Vagina (tissue), 2 donors: Measurements from ENCODE around the gene ARHGAP23. TPM values are rescaled to one million over a fixed set of nuclear protein-coding genes. Genes with fewer than 3 reads are reported as not detected.
A peak's percentile ranks its signal among the peaks of the same experiment; 100 is the strongest.

Experiments
- DNase-seq, 2 donors: peaks; one replicate each; pipeline ENCODE4 v3.0.0-alpha.2; 2017; ENCODE audit errors: extremely low spot score in 2 of 2
- H3K27ac ChIP-seq: fragments of 200-600 bp; sonication (generic); one replicate; pipeline ENCODE4 v1.5.1; 2019
- H3K27me3 ChIP-seq: fragments of 200-600 bp; sonication (generic); one replicate; pipeline ENCODE4 v1.5.1; 2019
- H3K36me3 ChIP-seq, 2 donors: fragments of 200-600 bp; sonication (generic); one replicate each; pipeline ENCODE4 v1.5.1; 2017 to 2019
- H3K4me1 ChIP-seq: fragments of 200-600 bp; sonication (generic); one replicate; pipeline ENCODE4 v1.5.1; 2019
- H3K4me3 ChIP-seq, 2 donors: fragments of 200-600 bp; sonication (generic); 1 replicate in 1 of 2; 2 replicates in 1 of 2; pipeline ENCODE4 v1.5.1; 2016 to 2019
- H3K9me3 ChIP-seq: fragments of 200-600 bp; sonication (generic); one replicate; pipeline ENCODE4 v1.5.1; 2019
- POLR2A ChIP-seq, 2 donors: fragments of 450-650 bp; IDR thresholded peaks; one replicate each; pipeline ENCODE4 v1.6.1; 2017; ENCODE audit warnings: antibody characterized with exemption in 2 of 2, mild to moderate bottlenecking in 2 of 2, moderate library complexity in 2 of 2
- POLR2AphosphoS5 ChIP-seq, 2 donors: sonication (generic); formaldehyde crosslinking; IDR thresholded peaks; one replicate each; pipeline ENCODE4 v1.9.0; 2017; ENCODE audit warnings: antibody characterized with exemption in 2 of 2, mild to moderate bottlenecking in 2 of 2, low read depth in 1 of 2; ENCODE audit not compliant: insufficient read depth in 1 of 2
- intact Hi-C: fragments of 100-400 bp; cut with DNase I; formaldehyde crosslinking; loops from one replicate; pipeline ENCODE4 v1.15.1; 2023
- total RNA-seq: library from RNA; depleted of rRNA; stranded (reverse); fragments of >200 nt; gene quantifications from one replicate; pipeline ENCODE4 v1.2.3, GENCODE V29; 2016
- TF ChIP-seq, protein P1 (sequence below), 3 experiments: fragments of 450-650 bp in 2 of 3; fragments of 200-600 bp in 1 of 3; sonication (generic) in 1 of 3; IDR thresholded peaks; one replicate each; pipeline ENCODE4 v1.5.1; 2017 to 2019; ENCODE audit warnings: antibody characterized with exemption in 3 of 3, mild to moderate bottlenecking in 2 of 3, moderate library complexity in 2 of 3

Gene ARHGAP23
- total RNA-seq, 1 donor from 2014 or later, result 70.2 TPM

DNA sequence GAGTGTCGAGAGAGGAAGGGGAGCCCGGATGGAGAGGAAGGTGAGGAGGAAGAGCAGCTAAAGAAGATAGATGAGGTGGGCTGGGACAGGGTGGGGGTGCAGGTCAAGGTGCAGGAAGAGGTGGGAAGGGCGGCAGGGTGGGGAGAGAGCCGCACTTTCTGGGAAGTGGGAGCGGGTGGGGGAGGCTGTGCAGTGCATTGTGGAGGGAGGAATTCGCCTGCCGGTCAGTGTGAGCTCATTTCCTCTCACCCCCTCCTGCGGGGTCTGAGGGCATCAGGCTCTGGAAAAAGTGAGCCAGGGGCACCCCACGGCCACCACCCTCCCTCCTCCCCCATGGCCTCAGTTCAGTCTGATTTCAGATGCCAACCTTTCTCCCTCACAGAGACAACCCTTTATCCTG, 2.5 kb upstream of the ARHGAP23 start:
- peak in 1 of 2 donors; percentile 64 for TF ChIP-seq POLR2AphosphoS5 (IDR thresholded peaks at IDR 0.05; ENCODE audit: insufficient read depth in 1 of 2, low read depth in 1 of 2)
- TF ChIP-seq, protein P1, sequence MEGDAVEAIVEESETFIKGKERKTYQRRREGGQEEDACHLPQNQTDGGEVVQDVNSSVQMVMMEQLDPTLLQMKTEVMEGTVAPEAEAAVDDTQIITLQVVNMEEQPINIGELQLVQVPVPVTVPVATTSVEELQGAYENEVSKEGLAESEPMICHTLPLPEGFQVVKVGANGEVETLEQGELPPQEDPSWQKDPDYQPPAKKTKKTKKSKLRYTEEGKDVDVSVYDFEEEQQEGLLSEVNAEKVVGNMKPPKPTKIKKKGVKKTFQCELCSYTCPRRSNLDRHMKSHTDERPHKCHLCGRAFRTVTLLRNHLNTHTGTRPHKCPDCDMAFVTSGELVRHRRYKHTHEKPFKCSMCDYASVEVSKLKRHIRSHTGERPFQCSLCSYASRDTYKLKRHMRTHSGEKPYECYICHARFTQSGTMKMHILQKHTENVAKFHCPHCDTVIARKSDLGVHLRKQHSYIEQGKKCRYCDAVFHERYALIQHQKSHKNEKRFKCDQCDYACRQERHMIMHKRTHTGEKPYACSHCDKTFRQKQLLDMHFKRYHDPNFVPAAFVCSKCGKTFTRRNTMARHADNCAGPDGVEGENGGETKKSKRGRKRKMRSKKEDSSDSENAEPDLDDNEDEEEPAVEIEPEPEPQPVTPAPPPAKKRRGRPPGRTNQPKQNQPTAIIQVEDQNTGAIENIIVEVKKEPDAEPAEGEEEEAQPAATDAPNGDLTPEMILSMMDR (IDR thresholded peaks at IDR 0.05), result no peak
- no peak for DNase-seq
- intact Hi-C loops, result loop anchor here (10.0 kb wide), 1 partner anchor 59 kb away; no protein-coding TSS in a partner anchor
- Histone ChIP-seq H3K36me3 (no peaks in the 10 kb centered on the region), H3K27ac (peak overlapping the region; percentile 92), H3K9me3 (no peaks in the 10 kb centered on the region), H3K4me1 (peaks cover 66% of the 10 kb centered on the region), H3K4me3 (no peak overlapping the region), H3K27me3 (no peaks in the 10 kb centered on the region)

DNA sequence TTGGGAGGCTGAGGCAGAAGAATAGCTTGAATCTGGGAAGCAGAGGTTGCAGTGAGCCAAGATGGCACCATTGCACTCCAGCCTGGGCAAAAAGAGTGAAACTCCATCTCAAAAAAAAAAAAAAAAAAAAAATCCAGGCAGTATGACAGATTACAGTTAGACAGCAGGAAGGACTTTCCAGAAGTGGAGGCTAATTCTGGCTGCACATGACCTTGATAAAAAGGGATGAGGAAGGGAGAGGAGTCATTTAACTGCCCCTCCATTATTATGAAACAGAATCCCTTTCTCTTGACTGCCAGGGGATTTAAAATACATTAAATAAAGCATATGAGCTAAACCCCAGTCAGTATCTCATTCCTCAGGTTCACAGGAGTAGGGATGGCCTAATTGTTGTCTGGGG, 1.8 kb upstream of the ARHGAP23 start:
- DNase-seq, result no peak
- no peak overlapping the region for H3K4me3 ChIP-seq
- no peaks in the 10 kb centered on the region for H3K9me3 ChIP-seq
- intact Hi-C loops, result loop anchor here (10.0 kb wide), 1 partner anchor 58 kb away; no protein-coding TSS in a partner anchor
- peaks cover 64% of the 10 kb centered on the region for H3K4me1 ChIP-seq
- H3K27ac ChIP-seq, result peak overlapping the region; percentile 92
- TF ChIP-seq, protein P1 (IDR thresholded peaks at IDR 0.05), result no peak
- TF ChIP-seq POLR2AphosphoS5 (IDR thresholded peaks at IDR 0.05; ENCODE audit: insufficient read depth in 1 of 2, low read depth in 1 of 2) (no peak), POLR2A (IDR thresholded peaks at IDR 0.05) (no peak)
- H3K27me3 ChIP-seq, result no peaks in the 10 kb centered on the region
- no peaks in the 10 kb centered on the region for H3K36me3 ChIP-seq

DNA sequence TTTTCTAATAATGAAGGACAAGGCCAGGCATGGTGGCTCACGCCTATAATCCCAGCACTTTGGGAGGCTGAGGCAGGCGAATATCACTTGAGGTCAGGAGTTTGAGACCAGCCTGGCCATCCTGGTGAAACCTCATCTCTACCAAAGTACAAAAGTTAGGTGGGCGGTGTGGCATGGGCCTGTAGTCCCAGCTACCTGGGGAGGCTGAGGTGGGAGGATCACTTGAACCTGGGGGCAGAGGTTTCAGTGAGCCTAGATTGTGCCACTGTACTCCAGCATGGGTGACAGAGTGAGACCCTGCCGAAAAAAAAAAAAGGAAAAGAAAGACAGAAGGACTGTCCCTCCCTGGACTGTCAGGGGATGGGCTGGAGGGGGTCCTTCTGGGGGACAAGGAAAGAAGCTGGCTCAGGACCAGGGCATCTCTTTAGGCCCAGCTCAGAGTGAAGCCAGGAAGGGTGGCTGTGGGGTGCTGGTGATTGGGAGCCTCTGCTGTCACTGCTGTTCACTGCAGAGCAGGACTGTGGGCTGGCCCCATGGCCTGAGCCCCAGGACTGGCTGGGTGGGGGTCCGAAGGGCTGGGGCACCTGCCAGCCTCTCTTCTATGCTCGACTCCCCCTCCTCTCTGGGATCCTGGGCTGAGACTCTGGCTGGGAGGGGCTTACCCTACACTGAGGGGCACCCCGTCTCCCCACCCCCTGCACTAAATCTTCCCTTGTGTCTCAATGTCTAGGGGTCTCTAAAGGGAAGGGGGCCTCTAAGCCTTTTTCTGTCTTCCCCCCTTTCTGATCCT, 909 bp upstream of the ARHGAP23 start:
- H3K9me3 ChIP-seq, result no peaks in the 10 kb centered on the region
- H3K27ac ChIP-seq, result peak overlapping the region; percentile 92
- DNase-seq, result no peak
- no peaks in the 10 kb centered on the region for H3K36me3 ChIP-seq
- H3K4me1 ChIP-seq, result peaks cover 59% of the 10 kb centered on the region
- TF ChIP-seq, protein P1 (IDR thresholded peaks at IDR 0.05), result no peak
- TF ChIP-seq POLR2A (IDR thresholded peaks at IDR 0.05) (no peak), POLR2AphosphoS5 (IDR thresholded peaks at IDR 0.05; ENCODE audit: insufficient read depth in 1 of 2, low read depth in 1 of 2) (no peak)
- intact Hi-C loops, result loop anchor here (10.0 kb wide), 1 partner anchor 57 kb away; no protein-coding TSS in a partner anchor
- H3K27me3 ChIP-seq, result no peaks in the 10 kb centered on the region
- H3K4me3 ChIP-seq, result peak overlapping the region; percentile 77 to 97

DNA sequence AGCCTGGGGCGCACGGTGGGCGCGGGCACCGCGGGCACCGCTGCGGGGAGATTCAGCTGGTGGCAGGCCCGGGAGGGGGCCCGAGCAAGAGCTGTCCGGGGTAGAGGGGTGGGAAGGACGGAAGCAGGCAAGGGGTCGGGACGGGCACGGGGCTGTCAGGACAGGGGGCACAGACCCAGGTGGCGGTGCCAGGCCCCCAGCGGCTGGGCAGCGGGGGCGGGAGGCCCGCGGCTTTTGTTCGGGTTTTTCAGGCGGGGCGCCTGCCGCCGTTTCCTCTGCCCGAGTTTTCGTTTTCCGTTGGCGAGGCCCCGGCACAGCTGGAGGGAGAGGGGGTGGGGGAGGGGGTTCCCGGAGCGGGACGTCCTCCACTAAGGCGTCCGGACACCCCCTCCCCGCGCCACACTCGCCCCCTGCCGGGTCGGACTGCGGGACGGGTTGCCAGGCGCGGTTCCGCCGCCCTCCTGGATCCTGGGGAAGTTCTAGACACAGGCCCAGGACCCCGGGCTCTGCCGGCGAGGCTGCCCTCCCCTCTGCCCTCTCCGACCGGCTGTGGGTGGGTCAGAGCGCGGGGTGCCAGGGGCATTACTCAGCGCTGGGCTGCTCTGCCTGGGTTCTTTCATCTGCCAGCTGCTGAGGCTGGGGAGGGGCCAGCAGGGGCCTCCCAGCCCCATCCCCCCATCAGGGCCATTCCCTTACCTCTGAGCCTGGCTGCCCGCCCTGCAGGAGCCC, 543 bp downstream of the ARHGAP23 start:
- Histone ChIP-seq H3K4me1 (peaks cover 59% of the 10 kb centered on the region), H3K9me3 (no peaks in the 10 kb centered on the region), H3K27ac (peak overlapping the region; percentile 92), H3K27me3 (no peaks in the 10 kb centered on the region), H3K36me3 (no peaks in the 10 kb centered on the region), H3K4me3 (peak overlapping the region; percentile 77 to 97)
- no peak for TF ChIP-seq POLR2A (IDR thresholded peaks at IDR 0.05)
- peak in 1 of 2 donors; percentile 72 for TF ChIP-seq POLR2AphosphoS5 (IDR thresholded peaks at IDR 0.05; ENCODE audit: insufficient read depth in 1 of 2, low read depth in 1 of 2)
- DNase-seq, result no peak
- intact Hi-C loops, result loop anchor here (10.0 kb wide), 1 partner anchor 56 kb away; no protein-coding TSS in a partner anchor

DNA sequence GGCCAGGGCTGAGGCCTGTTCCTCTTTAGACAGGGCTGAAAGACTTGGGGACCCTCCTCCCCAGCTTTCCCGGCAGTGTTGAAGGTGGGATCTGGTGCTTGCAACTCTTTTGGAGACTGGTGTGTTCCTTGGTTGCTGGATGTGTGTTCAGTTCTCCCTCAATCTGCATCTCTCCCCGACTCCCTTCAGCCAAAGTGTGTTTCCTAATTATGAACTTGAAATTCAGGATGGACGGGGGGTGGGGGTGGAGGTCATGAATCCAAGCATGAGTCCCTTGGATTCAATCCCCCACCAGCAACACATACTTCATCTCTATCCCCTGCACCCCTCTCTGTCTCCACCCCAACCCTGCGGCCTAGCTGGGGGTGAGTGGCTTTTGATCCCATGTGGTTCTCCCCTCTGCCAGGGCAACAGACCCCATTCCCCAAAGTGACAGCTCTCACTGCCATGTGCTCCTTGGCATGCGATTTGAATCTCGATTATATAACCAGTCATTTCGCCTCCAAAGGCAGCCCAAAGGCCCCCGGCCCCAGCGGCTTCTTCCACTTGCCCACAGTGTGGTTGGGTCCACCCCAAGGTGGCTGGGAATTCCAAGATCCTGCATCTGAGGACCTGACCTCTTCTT, 1.3 kb downstream of the ARHGAP23 start:
- Histone ChIP-seq H3K27ac (peak overlapping the region; percentile 92), H3K4me1 (peaks cover 66% of the 10 kb centered on the region), H3K36me3 (no peaks in the 10 kb centered on the region), H3K9me3 (no peaks in the 10 kb centered on the region), H3K27me3 (no peaks in the 10 kb centered on the region), H3K4me3 (peak overlapping the region; percentile 77 to 97)
- intact Hi-C loops, result loop anchor here (10.0 kb wide), 1 partner anchor 55 kb away; no protein-coding TSS in a partner anchor
- TF ChIP-seq, protein P1 (IDR thresholded peaks at IDR 0.05), result no peak
- TF ChIP-seq POLR2A (IDR thresholded peaks at IDR 0.05), result no peak
- no peak for TF ChIP-seq POLR2AphosphoS5 (IDR thresholded peaks at IDR 0.05; ENCODE audit: insufficient read depth in 1 of 2, low read depth in 1 of 2)
- DNase-seq, result no peak
